Measurements from ENCODE around the gene FAM3B.

FAM3B gene

DNA sequence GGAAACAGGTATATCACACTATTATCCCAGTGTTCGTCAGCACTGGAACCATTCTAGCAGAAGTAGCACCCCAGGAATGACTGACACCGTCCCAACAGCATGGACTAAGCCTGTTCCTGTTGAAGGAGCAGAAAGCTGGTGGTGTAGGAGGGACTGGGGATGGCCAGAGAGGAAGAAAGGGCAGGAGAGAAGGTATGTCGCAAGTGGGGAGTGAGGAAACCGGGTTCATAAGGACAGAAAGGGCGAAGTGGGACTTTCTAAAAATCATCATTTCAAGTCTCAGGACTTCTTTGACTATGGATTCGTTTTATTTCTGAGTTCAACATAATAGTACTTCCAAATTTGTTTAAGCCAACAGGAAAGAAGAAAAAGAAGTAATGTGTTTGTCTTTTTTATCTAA, 89.7 kb downstream of the FAM3B start:
- TF ChIP-seq TAF1 (IDR thresholded peaks at IDR 0.05; ENCODE audit: low read depth) (no peak), CREB1 (IDR thresholded peaks at IDR 0.05; ENCODE audit: low read depth) (no peak), EP300 (IDR thresholded peaks at IDR 0.05; ENCODE audit: borderline replicate concordance) (no peak), NFIC (IDR thresholded peaks at IDR 0.05) (no peak), TCF12 (IDR thresholded peaks at IDR 0.05; ENCODE audit: low read depth) (no peak), FOXM1 (IDR thresholded peaks at IDR 0.05; ENCODE audit: borderline replicate concordance, low read depth) (no peak), CEBPB (IDR thresholded peaks at IDR 0.05) (no peak), TEAD4 (IDR thresholded peaks at IDR 0.05) (no peak), EGR1 (IDR thresholded peaks at IDR 0.05) (no peak), YY1 (IDR thresholded peaks at IDR 0.05; ENCODE audit: low read depth) (no peak), RAD21 (IDR thresholded peaks at IDR 0.05; ENCODE audit: low read depth) (no peak), ZBTB7A (IDR thresholded peaks at IDR 0.05; ENCODE audit: low read depth) (no peak)
- TF ChIP-seq, protein P1, sequence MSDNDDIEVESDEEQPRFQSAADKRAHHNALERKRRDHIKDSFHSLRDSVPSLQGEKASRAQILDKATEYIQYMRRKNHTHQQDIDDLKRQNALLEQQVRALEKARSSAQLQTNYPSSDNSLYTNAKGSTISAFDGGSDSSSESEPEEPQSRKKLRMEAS (IDR thresholded peaks at IDR 0.05) = no peak
- TF ChIP-seq, protein P2, sequence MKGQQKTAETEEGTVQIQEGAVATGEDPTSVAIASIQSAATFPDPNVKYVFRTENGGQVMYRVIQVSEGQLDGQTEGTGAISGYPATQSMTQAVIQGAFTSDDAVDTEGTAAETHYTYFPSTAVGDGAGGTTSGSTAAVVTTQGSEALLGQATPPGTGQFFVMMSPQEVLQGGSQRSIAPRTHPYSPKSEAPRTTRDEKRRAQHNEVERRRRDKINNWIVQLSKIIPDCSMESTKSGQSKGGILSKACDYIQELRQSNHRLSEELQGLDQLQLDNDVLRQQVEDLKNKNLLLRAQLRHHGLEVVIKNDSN (IDR thresholded peaks at IDR 0.05) = no peak
- TF ChIP-seq, protein P3, sequence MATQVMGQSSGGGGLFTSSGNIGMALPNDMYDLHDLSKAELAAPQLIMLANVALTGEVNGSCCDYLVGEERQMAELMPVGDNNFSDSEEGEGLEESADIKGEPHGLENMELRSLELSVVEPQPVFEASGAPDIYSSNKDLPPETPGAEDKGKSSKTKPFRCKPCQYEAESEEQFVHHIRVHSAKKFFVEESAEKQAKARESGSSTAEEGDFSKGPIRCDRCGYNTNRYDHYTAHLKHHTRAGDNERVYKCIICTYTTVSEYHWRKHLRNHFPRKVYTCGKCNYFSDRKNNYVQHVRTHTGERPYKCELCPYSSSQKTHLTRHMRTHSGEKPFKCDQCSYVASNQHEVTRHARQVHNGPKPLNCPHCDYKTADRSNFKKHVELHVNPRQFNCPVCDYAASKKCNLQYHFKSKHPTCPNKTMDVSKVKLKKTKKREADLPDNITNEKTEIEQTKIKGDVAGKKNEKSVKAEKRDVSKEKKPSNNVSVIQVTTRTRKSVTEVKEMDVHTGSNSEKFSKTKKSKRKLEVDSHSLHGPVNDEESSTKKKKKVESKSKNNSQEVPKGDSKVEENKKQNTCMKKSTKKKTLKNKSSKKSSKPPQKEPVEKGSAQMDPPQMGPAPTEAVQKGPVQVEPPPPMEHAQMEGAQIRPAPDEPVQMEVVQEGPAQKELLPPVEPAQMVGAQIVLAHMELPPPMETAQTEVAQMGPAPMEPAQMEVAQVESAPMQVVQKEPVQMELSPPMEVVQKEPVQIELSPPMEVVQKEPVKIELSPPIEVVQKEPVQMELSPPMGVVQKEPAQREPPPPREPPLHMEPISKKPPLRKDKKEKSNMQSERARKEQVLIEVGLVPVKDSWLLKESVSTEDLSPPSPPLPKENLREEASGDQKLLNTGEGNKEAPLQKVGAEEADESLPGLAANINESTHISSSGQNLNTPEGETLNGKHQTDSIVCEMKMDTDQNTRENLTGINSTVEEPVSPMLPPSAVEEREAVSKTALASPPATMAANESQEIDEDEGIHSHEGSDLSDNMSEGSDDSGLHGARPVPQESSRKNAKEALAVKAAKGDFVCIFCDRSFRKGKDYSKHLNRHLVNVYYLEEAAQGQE (IDR thresholded peaks at IDR 0.05; ENCODE audit: low read depth) = no peak
